Activated CD8-positive, alpha-beta memory T cell treated with anti-CD3 and anti-CD28 coated beads for 48 hours (primary cell): ENCODE measurements around the gene KIFC3.
"Not testable (repeated sequence)": the region's sequence is repeated elsewhere in the genome, so short reads cannot be mapped to it uniquely, and the experiment has no call there.

Experiments
- DNase-seq, 3 experiments: peaks; one replicate each; pipeline ENCODE4 v3.0.0-alpha.2; 2020; ENCODE audit warnings: low read depth in 2 of 3, low spot score in 2 of 3

Gene KIFC3

GRCh38 chr16:57724531-57724930 lies 77.8 kb downstream of the KIFC3 start:
- DNase-seq: no peak

GRCh38 chr16:57723170-57723569 lies 79.1 kb downstream of the KIFC3 start:
- no peak for DNase-seq

GRCh38 chr16:57722651-57723050 lies 79.6 kb downstream of the KIFC3 start:
- no peak for DNase-seq

GRCh38 chr16:57722210-57722499 lies 80.1 kb downstream of the KIFC3 start:
- DNase-seq: no peak

- no peak for DNase-seq
These were observed 80.7 kb downstream of the KIFC3 start for GRCh38 chr16:57721356-57722209.

- peak in 1 of 3 experiments; percentile 23 for DNase-seq
These were observed 82.1 kb downstream of the KIFC3 start for GRCh38 chr16:57720142-57720575.

GRCh38 chr16:57714047-57714446 lies 88.2 kb downstream of the KIFC3 start:
- no peak for DNase-seq

- no peak for DNase-seq
These were observed 88.7 kb downstream of the KIFC3 start for GRCh38 chr16:57713596-57713995.

GRCh38 chr16:57712569-57712968 lies 89.7 kb downstream of the KIFC3 start:
- not testable (repeated sequence) for DNase-seq

- DNase-seq: no peak
These were observed 90.3 kb downstream of the KIFC3 start for GRCh38 chr16:57711993-57712392.

- no peak for DNase-seq
These were observed 90.9 kb downstream of the KIFC3 start for GRCh38 chr16:57711346-57711745.

GRCh38 chr16:57709663-57710062 lies 92.6 kb downstream of the KIFC3 start:
- no peak for DNase-seq
